Left ventricle myocardium inferior (tissue), 1 donor: ENCODE measurements around the gene SERP2. TPM values are rescaled to one million over a fixed set of nuclear protein-coding genes. Genes with fewer than 3 reads are reported as not detected.

ENCODE experiments used
- total RNA-seq: library from RNA; stranded (reverse); fragmentation: NEBNext Ultra II Directional; extraction: Animal tissue kit (Norgen Biotek cat#: 25700); gene quantifications from one replicate; pipeline ENCODE4 v1.2.1, GENCODE V29; 2021
- donor health status: DM: no; HTN: yes; CAD: no; lungs with severe emphysema.

The SERP2 gene
- total RNA-seq, 1 donor from 2014 or later, result 13.0 TPM

Other genes starting within 250 kb of the SERP2 start
- 158 TPM for gene TSC22D1, start 202.5 kb downstream of the SERP2 start, total RNA-seq